Mammary epithelial cell (primary cell): Measurements from ENCODE around the gene ABCC4.

ENCODE experiments used
- EZH2 ChIP-seq: IDR thresholded peaks from 2 replicates; pipeline ENCODE4 v1.6.1; 2012; ENCODE audit warnings: low read length, inconsistent platforms, borderline replicate concordance
- TF ChIP-seq, protein P1 (sequence below), 2 donors: IDR thresholded peaks in 1 of 2; conservative IDR thresholded peaks in 1 of 2; 2 replicates each; pipeline ENCODE4 v1.5.1; 2011 to 2012; ENCODE audit warnings: inconsistent platforms in 2 of 2, low read length in 2 of 2, mild to moderate bottlenecking in 2 of 2, control low read depth in 1 of 2, low read depth in 1 of 2; ENCODE audit not compliant: insufficient read depth in 1 of 2; ENCODE audit errors: extremely low read depth in 1 of 2

DNA sequence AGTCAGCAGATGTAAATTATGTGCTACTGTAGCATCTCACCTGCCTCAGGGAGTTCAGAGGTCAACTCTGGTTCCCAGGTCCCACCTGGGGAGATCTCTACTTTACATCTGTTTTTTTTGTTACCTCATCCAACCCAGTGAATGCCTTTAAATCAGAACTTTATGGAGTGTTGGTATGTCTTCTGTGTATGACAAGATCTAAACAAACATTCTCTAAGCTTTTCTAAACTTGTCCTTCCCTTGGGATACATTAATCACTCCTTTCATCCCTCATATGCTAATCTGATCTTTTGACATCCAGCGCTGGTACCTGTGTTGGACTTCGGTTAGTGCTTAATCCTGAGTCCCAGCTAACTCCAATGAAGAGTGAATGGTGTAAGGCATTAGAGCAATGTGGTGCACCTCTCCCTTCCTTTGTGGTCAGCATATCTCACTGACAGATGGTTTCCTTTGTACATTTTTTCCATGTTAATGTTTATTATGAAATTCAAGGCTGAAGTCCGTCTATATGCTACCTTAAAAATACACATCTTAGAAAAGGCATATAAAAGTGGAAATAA, 213.4 kb downstream of the ABCC4 start:
- TF ChIP-seq, protein P1, sequence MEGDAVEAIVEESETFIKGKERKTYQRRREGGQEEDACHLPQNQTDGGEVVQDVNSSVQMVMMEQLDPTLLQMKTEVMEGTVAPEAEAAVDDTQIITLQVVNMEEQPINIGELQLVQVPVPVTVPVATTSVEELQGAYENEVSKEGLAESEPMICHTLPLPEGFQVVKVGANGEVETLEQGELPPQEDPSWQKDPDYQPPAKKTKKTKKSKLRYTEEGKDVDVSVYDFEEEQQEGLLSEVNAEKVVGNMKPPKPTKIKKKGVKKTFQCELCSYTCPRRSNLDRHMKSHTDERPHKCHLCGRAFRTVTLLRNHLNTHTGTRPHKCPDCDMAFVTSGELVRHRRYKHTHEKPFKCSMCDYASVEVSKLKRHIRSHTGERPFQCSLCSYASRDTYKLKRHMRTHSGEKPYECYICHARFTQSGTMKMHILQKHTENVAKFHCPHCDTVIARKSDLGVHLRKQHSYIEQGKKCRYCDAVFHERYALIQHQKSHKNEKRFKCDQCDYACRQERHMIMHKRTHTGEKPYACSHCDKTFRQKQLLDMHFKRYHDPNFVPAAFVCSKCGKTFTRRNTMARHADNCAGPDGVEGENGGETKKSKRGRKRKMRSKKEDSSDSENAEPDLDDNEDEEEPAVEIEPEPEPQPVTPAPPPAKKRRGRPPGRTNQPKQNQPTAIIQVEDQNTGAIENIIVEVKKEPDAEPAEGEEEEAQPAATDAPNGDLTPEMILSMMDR (conservative IDR thresholded peaks at IDR 0.05 in 1 of 2, IDR thresholded peaks at IDR 0.05 in 1 of 2; ENCODE audit: extremely low read depth in 1 of 2, insufficient read depth in 1 of 2, low read depth in 1 of 2, low read length in 2 of 2) = no peak
- TF ChIP-seq EZH2 = no peak
